Stimulated activated CD4-positive, alpha-beta T cell treated with anti-CD3 and anti-CD28 coated beads, Interleukin-2, amount 100 ng/mL, for 24 hours (primary cell): ENCODE results near the gene STAT2.
"Not testable (repeated sequence)": the region's sequence is repeated elsewhere in the genome, so short reads cannot be mapped to it uniquely, and the experiment has no call there.

Source experiments
- DNase-seq, 2 donors: peaks; one replicate each; pipeline ENCODE4 v3.0.0-alpha.2; 2020

STAT2 gene

DNA sequence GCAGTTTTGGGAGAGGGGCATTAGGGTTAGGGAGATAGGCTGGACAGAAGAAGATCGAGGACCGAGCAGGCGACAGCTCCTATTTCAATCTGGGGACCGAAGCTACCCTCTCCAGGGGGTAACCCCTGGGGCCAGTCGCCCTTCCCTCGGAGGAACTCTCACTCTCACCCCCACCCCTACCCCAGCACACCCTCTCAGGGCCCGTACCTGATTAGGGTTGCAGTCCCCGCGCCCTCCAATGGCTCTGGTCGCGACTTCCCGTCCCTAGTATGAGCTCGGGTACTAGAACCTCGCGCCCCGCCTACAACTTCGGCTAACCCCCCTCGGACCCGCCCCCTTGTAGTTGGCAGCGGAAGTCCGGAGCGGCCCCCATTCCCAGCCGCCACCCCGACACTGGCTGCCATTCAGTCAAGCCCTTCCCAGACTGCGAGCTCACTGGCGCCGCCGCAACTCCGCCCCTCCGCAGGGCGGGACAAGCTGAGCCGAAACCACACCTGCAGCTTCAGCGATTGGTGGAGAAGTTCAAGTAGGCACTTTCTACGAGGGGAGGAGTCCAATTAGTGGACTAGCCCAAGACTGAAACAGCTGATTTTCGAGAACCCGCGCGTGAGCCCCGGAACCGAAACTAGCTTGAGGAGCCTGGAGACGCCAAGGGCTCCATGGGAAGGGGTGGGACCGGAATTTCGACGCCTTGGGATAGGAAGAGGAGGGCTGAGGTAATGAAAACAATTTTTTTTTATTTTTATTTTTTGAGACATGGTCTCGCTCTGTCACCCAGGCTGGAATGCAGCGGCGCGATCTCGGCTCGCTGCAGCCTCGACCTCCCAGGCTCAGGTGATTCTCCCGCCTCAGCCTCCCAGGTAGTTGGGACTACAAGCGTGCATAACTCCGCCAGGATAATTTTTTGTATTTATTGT, at the start of gene STAT2:
Gene STAT2, minus strand, starts transcription at position 257 of the 917 bp plus-strand sequence. CDS start 3,536 bp downstream, outside the sequence.
- peak; percentile 99 for DNase-seq

DNA sequence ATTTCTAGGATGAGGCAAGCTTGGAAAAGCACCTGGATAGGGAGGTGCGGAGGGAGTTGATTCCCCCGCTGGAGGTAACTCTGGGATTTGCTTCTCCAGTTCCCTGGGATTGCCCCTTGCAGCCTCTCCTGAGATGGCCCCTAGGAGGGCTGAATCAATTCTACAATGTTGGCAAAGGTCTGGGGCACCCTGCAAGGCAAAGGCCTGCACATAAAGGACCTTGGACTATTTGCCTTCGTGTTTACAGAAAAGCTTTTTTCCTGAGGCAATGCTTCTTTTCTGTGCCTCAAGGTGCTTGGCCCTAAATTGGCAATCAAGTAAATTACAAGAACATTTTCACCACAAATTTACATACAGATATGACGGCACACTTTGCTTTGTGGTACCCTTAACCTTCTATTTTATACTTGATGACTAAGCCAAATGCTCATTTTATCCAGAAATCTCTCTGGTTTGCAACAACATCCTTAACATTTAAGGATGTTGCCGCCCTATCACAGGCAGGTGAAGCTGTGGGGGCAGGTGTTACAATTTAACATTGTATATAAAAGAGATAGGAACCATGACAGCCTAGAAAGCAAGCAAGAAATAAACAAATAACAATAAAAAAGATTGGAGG, 49.0 kb upstream of the STAT2 start:
- DNase-seq = no peak

DNA sequence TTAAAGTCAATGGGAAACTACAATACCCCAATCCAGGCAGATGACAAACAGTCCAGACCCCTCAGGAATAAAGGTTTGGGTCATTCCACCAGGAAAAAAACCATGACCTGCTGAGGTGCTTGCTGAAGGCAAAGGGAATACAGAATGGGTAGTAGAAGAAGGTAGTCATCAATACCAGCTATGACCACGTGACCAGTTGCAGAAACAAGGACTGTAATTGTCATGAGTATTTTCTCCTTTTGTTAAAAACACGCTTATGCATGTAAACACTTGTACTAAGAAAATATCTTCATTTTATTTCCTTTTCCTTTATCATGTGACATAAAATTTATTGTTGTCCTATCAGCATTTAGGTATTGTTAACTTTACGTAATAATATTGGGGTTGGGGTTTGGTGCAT, 44.3 kb upstream of the STAT2 start:
- DNase-seq = not testable (repeated sequence)

DNA sequence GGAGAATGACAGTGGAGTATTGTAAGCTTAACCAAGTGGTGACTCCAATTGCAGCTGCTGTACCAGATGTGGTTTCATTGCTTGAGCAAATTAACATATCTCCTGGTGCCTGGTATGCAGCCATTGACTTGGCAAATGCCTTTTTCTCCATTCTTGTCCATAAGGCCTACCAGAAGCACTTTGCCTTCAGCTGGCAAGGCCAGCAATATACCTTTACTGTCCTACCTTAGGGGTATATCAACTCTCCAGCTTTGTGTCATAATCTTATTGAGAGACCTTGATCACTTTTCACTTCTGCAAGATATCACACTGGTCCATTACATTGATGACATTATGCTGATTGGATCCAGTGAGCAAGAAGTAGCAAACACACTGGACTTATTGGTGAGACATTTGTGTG, 41.7 kb upstream of the STAT2 start:
- DNase-seq = not testable (repeated sequence)

DNA sequence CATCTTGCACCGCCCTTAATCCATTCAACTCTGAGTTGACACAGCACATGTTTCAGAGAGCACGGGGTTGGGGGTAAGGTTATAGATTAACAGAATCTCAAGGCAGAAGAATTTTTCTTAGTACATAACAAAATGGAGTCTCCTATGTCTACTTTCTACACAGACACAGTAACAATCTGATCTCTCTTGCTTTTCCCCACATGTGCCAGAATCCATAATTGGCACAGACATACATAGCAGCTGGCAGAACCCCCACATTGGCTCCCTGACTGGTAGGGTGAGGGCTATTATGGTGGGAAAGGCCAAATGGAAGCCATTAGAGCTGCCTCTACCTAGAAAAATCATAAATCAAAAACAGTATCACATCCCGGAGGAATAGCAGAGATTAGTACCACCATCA, 41.2 kb upstream of the STAT2 start:
- not testable (repeated sequence) for DNase-seq

DNA sequence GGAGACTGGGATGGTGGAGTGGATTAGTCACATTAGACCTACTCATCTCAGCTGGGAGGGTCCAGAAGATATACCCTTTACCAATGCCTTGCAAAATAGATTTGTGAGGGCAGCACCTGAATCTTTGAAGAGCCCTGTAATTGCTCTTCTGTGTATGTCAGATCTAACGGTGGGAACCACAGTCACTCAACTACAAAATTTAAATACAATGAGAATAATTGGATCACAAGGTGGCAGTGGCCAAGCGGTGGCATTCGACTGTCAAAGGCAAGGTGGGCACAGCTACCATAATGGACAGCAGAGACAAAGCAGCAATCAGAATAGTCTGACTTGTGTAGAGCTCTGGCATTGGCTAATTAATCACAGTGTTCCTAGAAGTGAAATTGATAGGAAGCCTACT, 39.6 kb upstream of the STAT2 start:
- DNase-seq = not testable (repeated sequence)

DNA sequence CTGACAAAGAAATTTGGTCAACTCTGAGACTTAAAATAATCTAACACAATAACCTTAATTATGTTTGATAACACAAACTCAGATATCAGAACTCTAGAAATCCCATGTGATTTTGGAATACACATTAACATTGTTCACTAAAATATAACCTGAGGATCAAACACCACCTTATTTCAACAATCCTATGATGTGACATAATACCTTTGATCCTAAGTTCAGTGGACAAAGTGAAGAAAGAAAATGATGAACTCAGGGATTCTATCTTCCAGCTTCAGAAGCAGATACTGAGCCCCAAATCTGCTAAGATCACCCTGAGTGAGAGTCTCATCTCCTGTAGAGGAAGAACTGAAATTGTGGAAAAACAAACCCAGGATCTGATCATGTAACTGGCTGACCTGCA, 38.4 kb upstream of the STAT2 start:
- DNase-seq = no peak

DNA sequence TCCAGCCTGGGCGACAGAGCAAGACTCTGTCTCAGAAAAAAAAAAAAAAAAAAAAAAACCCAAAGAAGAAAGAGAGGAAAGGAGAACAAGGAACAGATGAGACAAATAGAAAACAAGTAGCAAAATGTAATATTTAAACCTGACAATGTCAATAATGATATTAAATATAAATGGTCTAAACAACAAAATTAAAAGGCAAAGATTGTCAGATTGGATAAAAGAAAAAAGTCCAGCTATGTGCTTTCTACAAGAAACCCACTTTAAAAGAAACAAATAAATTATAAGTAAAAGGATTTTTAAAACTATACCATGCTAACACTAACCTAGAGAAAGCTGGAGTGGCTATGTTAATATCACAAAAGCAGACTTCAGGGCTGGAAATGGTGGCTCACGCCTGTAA, 32.4 kb upstream of the STAT2 start:
- no peak for DNase-seq

DNA sequence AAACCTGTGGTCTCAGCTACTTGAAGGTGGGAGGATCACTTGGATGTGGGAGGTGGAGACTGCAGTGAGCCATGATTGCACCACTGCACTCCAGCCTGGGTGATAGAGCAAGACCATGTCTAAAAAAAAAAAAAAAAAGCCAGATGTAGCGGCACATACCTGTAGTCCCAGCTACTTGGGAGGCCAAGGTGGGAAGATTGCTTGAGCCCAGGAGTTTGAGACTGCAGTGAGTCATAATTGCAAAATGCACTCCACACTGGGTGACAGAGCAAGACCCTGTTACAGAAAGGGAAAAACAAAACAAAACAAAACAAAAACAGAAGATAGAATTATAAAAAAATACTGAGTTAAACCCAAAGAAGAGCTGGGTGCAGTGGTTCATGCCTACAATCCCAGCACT, 31.8 kb upstream of the STAT2 start:
- DNase-seq = no peak

DNA sequence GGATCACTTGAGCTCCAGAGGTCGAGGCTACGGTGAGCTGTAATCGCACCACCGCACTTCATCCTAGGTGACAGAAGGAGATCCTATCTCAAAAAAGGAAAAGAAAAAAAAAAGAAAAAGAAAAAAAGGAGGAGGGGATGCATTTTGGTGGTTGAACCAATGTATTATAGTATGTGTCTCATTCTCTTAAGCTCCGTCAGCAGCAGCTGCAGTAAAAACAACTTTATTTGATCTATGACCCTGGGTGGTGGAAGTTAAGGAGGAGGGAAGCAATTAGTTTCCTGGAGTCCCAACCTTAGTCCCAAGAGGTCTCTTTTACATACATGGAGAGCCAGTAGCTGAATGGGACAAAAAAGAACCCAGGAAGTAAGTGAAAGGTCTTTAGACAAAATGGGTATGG, 29.5 kb upstream of the STAT2 start:
- DNase-seq = no peak

DNA sequence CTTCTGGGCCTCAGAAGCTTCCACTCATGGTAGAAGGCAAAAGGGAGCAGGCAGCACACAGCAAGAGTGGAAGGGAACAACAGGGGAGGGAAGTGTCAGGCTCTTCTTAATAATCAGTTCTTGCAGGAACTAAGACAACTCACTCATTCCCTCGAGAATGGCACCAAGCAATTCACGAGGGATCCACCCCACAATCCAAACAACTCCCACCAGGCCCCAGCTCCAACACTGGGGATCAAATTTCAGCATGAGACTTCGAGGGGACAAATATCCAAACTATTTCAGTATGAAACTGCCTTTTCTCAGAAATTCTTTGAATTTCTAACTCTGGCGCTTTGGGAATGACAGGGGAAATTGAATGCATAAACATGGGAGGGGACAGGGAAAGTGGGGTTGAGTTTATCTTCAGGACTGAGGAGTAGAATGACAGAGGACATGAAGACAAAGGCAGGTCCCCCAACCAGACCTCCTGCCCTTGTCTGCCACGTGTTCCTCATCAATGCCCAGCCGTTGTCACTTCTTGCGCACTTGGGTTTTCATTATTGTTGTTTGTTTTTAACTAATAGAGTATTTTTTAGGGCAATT, 27.3 kb upstream of the STAT2 start:
- no peak for DNase-seq

DNA sequence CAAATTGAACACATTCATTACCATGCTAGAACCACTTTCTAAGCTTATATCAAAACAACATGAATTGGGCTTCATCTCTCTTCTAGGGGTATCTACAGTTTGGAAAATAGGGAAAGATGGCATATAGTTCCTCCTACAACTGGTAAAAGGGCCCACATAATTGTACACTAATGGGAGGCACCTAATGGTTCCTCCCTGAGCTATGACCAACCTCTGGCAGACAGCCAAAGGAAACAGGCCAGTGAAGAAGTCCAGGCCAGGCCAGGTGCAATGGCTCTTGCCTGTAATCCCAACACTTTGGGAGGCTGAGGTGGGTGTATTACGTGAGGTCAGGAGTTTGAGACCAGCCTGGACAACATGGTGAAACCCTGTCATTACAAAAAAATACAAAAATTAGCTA, 26.0 kb upstream of the STAT2 start:
- no peak for DNase-seq

DNA sequence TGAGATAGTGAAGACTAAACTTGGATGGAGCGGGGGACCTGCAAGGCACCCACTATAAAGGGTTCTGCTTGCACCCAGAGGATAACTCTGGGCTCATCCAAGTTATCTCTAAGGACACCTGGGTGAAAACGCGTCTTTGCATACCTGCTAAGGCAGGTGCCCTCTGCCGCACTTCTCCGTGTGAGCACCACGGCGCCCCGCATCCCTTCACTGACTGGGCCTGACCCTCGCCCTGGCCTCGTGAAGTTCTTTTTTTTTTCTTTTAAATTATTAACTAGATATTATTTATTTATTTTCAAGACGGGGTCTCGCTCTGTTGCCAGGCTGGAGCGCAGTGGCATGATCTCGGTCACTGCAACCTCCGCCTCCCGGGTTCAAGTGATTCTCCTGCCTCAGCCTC, 22.7 kb upstream of the STAT2 start:
- DNase-seq = no peak

DNA sequence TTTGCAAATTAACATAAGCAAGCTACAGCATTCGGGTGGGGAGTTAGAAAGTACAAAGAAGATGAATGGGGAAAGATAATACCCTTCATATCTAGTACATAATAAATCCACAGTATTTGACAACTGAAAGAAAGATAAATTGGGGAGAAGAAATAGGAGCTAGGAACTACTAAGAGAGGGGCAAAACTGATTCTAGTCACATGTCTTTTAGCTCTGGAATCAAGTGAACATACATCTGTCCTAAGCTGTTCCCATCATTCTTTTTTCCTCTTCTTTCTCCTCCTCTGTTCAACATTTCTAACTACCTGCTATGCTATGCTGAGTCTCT, 18.0 kb upstream of the STAT2 start:
- no peak for DNase-seq

DNA sequence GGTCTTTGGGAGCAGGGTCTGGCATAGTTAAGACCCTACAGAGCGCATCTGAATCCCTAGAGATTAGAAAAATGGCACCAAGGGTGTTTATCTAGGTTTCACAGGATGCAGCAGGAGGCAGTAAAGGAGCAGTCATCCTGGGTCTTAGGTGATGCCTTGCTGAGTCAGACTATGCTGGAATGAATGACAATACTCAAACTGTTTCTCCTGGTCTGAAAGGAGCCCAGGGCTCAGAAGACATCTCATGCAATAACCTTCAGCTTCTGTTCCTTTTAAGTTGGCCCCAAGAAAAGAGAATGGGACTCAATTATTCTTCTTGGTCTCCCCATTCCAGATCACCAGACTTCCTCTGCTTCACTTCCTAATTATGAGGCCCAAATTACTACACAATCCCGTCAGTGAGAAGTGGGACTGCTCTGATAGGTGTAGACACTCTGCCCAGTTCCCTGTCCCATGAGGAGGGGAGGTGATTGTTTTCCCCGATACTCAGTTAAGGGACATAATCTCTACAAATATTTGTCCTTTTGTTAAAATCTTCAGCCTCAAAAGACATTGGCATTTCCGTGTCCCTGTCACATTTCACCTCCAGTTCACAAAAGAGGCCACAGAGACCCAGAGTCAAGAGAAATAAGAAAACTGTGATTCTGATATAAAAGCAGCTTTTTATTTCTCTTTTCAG, 17.5 kb upstream of the STAT2 start:
- no peak for DNase-seq

DNA sequence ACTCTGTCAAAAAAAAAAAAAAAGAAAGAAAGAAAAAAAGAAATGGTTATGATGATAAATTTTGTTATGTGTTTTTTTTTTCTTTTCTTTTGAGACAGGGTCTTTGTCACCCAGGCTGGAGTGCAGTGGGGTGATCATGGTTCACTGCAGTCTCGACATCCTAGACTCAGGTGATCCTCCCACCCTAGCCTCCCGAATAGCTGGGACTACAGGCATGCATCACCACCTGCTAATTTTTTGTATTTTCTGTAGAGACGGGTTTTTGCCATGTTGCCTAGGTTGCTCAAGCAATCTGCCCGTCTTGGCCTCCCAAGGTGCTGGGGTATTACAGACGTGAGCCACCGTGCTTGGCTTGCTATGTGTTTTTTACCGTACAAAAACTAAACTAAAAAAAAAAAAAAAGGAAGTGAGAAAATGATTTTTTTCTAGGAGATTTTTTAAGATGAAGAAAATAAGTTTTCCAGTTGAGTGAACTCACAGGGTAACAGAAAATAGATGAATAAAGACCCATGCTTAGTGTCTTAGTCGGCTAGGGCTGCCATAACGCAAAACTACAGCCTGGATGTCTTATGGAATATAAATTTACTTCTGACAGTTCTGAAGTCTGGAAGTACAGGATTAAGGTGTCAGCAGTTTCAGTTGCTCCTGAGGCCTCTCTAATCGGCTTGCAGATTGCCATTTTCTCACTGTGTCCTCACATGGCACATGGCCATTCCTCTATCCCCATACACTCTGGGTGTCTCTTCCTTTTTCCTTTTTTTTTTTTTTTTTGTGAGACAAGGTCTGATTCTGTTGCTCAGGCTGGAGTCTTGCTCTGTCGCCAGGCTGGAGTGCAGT, 15.9 kb upstream of the STAT2 start:
- DNase-seq = no peak

DNA sequence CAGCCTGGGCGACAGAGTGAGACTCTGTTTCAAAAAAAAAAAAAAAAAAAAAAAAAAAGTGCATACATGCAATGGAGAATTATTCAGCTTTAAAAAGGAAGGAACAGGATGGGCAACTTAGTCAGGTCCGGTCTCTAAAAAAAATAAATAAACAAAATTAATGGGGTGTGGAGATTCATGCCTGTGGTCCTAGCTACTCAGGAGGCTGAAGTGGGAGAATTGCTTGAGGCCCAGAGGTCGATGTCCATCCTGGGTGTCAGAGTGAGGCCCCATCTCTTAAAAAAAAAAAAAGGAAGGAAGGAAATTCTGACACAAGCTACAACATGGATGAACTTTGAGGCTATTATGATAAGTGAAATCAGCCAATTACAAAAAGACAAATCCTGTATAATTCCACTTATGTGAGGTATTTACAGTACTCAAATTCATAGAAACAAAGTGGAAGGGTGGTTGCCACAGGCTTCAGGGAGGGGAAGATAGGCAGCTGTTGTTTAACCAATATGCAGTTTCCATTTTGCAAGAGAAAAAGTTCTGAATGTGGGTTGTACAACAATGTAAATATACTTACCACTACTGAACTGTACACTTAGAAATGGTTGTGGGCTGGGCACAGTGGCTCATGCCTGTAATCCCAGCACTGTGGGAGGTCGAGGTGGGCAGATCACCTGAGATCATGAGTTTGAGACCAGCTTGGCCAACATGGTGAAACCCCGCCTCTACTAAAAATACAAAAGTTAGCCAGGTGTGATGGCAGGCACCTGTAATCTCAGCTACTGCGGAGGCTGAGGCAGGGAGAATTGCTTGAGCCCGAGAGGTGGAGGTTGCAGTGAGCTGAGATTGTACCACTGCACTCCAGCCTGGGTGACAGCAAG, 15.1 kb upstream of the STAT2 start:
- DNase-seq = no peak

DNA sequence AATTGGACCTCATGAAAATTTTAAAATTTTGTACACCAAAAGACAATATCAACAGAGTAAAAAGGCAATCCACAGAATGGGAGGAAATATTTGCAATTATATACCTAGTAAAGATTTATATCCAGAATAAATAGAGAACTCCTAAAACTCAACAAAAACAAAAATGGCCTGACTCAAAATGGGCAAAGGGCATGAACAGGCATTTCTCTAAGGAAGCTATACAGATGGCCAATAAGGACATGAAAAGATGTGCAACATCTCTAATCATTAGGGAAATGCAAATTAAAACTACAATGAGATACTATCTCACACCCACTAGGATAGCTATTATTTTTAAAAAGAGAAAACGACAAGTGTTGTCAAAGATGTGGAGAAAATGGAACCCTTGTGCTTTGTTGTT, 13.6 kb upstream of the STAT2 start:
- no peak for DNase-seq

DNA sequence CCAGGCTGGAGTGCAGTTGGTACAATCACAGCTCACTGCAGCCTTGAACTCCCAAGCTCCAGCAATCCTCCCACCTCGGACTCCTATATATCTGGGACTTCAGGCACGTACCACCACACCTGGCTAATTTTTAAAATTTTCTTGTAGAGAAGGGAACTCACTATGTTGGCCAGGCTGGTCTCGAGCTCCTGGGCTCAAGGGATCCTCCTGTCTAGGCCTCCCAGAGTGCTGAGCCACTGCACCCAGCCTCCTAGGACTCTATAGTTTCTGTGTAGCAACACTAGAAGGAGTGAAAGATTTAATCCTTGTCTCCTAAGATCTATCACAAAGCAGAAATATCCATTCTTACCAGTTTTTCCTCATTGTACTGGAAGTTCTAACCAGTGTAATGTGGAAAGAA, 7.0 kb upstream of the STAT2 start:
- DNase-seq = no peak

DNA sequence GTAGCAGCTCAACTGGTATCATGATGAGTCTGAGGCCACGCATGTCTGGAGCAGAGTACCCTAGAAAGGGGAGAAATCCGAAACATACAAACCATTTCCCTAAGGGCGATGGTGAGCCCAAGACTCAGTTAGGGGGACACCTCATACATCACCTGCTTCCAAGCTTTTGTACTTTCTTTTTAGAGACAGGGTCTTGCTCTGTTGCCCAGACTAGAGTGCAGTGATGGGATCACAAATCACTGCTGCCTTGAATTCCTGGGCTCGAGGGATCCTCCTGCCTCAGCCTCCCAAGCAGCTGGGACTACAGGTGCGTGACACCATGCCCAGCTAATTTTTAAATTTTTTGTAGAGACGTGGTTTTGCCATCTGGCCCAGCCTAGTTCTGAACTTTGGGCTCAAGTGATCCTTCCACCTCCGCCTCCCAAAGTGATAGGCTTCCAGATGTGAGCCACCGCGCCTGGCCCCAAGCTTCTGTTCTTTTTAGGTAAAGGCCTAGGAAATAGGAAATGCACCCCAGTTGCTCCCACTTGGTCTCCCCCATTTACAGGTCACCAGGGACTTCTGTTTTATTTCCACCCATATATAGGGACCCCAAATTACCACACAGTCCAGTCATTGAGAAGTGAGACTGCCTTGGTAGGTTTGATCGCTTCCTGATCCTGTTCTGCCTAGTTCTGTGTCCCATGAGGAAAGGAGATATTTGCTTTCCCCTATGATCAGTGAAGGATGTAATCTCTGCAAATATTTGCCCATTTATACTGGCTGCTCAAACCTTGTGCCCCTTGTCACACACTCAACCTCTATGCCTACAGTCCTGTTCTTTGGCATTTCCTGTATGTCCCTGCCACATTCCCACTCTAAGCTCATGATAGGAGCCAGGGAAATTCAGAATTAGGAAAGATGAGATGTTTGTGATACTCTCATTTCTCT, 2.5 kb upstream of the STAT2 start, which contains the start of gene APOF:
Gene APOF, minus strand, starts transcription at position 728 of the 930 bp plus-strand sequence. Its CDS starts 112 bp downstream, at position 616.
- no peak for DNase-seq
